ENCODE data around the gene HSD17B3. TPM values are rescaled to one million over a fixed set of nuclear protein-coding genes. Genes with fewer than 3 reads are reported as not detected.

HSD17B3 gene
- total RNA-seq: not detected

GRCh38 chr9:96302021-96302420 is at the start of gene HSD17B3:
Gene HSD17B3, minus strand, starts transcription at chr9:96302176. Its CDS starts 72 bp downstream, at chr9:96302104.
- no peak for ATAC-seq
- H3K4me3 Mint-ChIP-seq: no peak within 1 kb of the TSS
- DNase-seq: no peak

GRCh38 chr9:96350866-96351265 is 48.9 kb upstream of the HSD17B3 start:
- Mint-ChIP-seq H3K4me3 (no peak overlapping the region), H3K27me3 (ENCODE audit: low read depth) (no peaks in the 10 kb centered on the region), H3K4me1 (ENCODE audit: low read depth) (no peaks in the 10 kb centered on the region), H3K36me3 (ENCODE audit: insufficient read depth) (peaks cover 13% of the 10 kb centered on the region), H3K9me3 (peaks cover 6% of the 10 kb centered on the region)
- ATAC-seq (no peak), DNase-seq (no peak)

More at GRCh38 chr9:96302021-96302420, at the start of gene HSD17B3:
- Mint-ChIP-seq H3K36me3 (ENCODE audit: insufficient read depth) (no peaks in the 10 kb centered on the region), H3K4me1 (ENCODE audit: low read depth) (no peaks in the 10 kb centered on the region), H3K27me3 (ENCODE audit: low read depth) (no peaks in the 10 kb centered on the region), H3K9me3 (peaks cover 9% of the 10 kb centered on the region)

- ATAC-seq (no peak), DNase-seq (no peak)
- Mint-ChIP-seq H3K4me3 (no peak overlapping the region), H3K4me1 (ENCODE audit: low read depth) (no peaks in the 10 kb centered on the region), H3K36me3 (ENCODE audit: insufficient read depth) (peaks cover 9% of the 10 kb centered on the region), H3K9me3 (peaks cover 6% of the 10 kb centered on the region), H3K27me3 (ENCODE audit: low read depth) (no peaks in the 10 kb centered on the region)
These were observed 46.3 kb upstream of the HSD17B3 start for GRCh38 chr9:96348261-96348660.

GRCh38 chr9:96345551-96345950 is 43.6 kb upstream of the HSD17B3 start:
- H3K4me1 Mint-ChIP-seq (ENCODE audit: low read depth): no peaks in the 10 kb centered on the region

GRCh38 chr9:96344458-96345180 is 42.6 kb upstream of the HSD17B3 start:
- no peak overlapping the region for H3K4me3 Mint-ChIP-seq
- peaks cover 6% of the 10 kb centered on the region for H3K9me3 Mint-ChIP-seq
- no peak for DNase-seq
- no peak for ATAC-seq
- peaks cover 6% of the 10 kb centered on the region for H3K4me1 Mint-ChIP-seq (ENCODE audit: low read depth)
- H3K36me3 Mint-ChIP-seq (ENCODE audit: insufficient read depth): peaks cover 16% of the 10 kb centered on the region
- no peaks in the 10 kb centered on the region for H3K27me3 Mint-ChIP-seq (ENCODE audit: low read depth)

More at GRCh38 chr9:96345551-96345950, 43.6 kb upstream of the HSD17B3 start:
- H3K36me3 Mint-ChIP-seq (ENCODE audit: insufficient read depth): peaks cover 16% of the 10 kb centered on the region
- no peak for ATAC-seq
- DNase-seq: no peak
- H3K4me3 Mint-ChIP-seq: no peak overlapping the region
- no peaks in the 10 kb centered on the region for H3K27me3 Mint-ChIP-seq (ENCODE audit: low read depth)
- H3K9me3 Mint-ChIP-seq: peaks cover 6% of the 10 kb centered on the region

GRCh38 chr9:96343515-96344360 is 41.8 kb upstream of the HSD17B3 start:
- peaks cover 16% of the 10 kb centered on the region for H3K36me3 Mint-ChIP-seq (ENCODE audit: insufficient read depth)
- ATAC-seq (no peak), DNase-seq (no peak)
- H3K4me3 Mint-ChIP-seq: no peak overlapping the region
- peaks cover 7% of the 10 kb centered on the region for H3K4me1 Mint-ChIP-seq (ENCODE audit: low read depth)
- H3K9me3 Mint-ChIP-seq: peaks cover 6% of the 10 kb centered on the region
- no peaks in the 10 kb centered on the region for H3K27me3 Mint-ChIP-seq (ENCODE audit: low read depth)

- peaks cover 8% of the 10 kb centered on the region for H3K36me3 Mint-ChIP-seq (ENCODE audit: insufficient read depth)
- no peak for DNase-seq
- H3K4me3 Mint-ChIP-seq: no peak overlapping the region
- H3K27me3 Mint-ChIP-seq (ENCODE audit: low read depth): no peaks in the 10 kb centered on the region
- no peaks in the 10 kb centered on the region for H3K9me3 Mint-ChIP-seq
- peaks cover 7% of the 10 kb centered on the region for H3K4me1 Mint-ChIP-seq (ENCODE audit: low read depth)
- no peak for ATAC-seq
These were observed 40.7 kb upstream of the HSD17B3 start for GRCh38 chr9:96342571-96343245.

GRCh38 chr9:96340707-96341106 is 38.7 kb upstream of the HSD17B3 start:
- Mint-ChIP-seq H3K9me3 (no peaks in the 10 kb centered on the region), H3K4me3 (no peak overlapping the region), H3K27me3 (ENCODE audit: low read depth) (no peaks in the 10 kb centered on the region), H3K36me3 (ENCODE audit: insufficient read depth) (peaks cover 8% of the 10 kb centered on the region), H3K4me1 (ENCODE audit: low read depth) (peaks cover 7% of the 10 kb centered on the region)
- no peak for ATAC-seq
- DNase-seq: no peak

- Mint-ChIP-seq H3K36me3 (ENCODE audit: insufficient read depth) (peaks cover 9% of the 10 kb centered on the region), H3K9me3 (no peaks in the 10 kb centered on the region), H3K27me3 (ENCODE audit: low read depth) (no peaks in the 10 kb centered on the region), H3K4me3 (no peak overlapping the region), H3K4me1 (ENCODE audit: low read depth) (peaks cover 7% of the 10 kb centered on the region)
- DNase-seq (no peak), ATAC-seq (no peak)
These were observed 36.3 kb upstream of the HSD17B3 start for GRCh38 chr9:96338299-96338698.

GRCh38 chr9:96333958-96334357 is 32.0 kb upstream of the HSD17B3 start:
- ATAC-seq (no peak), DNase-seq (no peak)
- no peaks in the 10 kb centered on the region for H3K4me1 Mint-ChIP-seq (ENCODE audit: low read depth)
- H3K9me3 Mint-ChIP-seq: no peaks in the 10 kb centered on the region
- peaks cover 1% of the 10 kb centered on the region for H3K36me3 Mint-ChIP-seq (ENCODE audit: insufficient read depth)
- H3K4me3 Mint-ChIP-seq: no peak overlapping the region
- H3K27me3 Mint-ChIP-seq (ENCODE audit: low read depth): no peaks in the 10 kb centered on the region

- Mint-ChIP-seq H3K4me1 (ENCODE audit: low read depth) (no peaks in the 10 kb centered on the region), H3K9me3 (no peaks in the 10 kb centered on the region), H3K27me3 (ENCODE audit: low read depth) (no peaks in the 10 kb centered on the region), H3K36me3 (ENCODE audit: insufficient read depth) (peaks cover 1% of the 10 kb centered on the region), H3K4me3 (no peak overlapping the region)
- DNase-seq: no peak
- no peak for ATAC-seq
These were observed 29.4 kb upstream of the HSD17B3 start for GRCh38 chr9:96331236-96331947.

- no peaks in the 10 kb centered on the region for H3K27me3 Mint-ChIP-seq (ENCODE audit: low read depth)
- no peaks in the 10 kb centered on the region for H3K9me3 Mint-ChIP-seq
- H3K36me3 Mint-ChIP-seq (ENCODE audit: insufficient read depth): peaks cover 2% of the 10 kb centered on the region
- DNase-seq (peak; percentile 37), ATAC-seq (peak; percentile 52 to 69)
- H3K4me1 Mint-ChIP-seq (ENCODE audit: low read depth): no peaks in the 10 kb centered on the region
- no peak overlapping the region for H3K4me3 Mint-ChIP-seq
These were observed 25.8 kb upstream of the HSD17B3 start for GRCh38 chr9:96327694-96328352.

- peaks cover 5% of the 10 kb centered on the region for H3K36me3 Mint-ChIP-seq (ENCODE audit: insufficient read depth)
- no peak for ATAC-seq
- no peak overlapping the region for H3K4me3 Mint-ChIP-seq
- no peaks in the 10 kb centered on the region for H3K9me3 Mint-ChIP-seq
- DNase-seq: no peak
- no peaks in the 10 kb centered on the region for H3K4me1 Mint-ChIP-seq (ENCODE audit: low read depth)
- H3K27me3 Mint-ChIP-seq (ENCODE audit: low read depth): no peaks in the 10 kb centered on the region
These were observed 21.2 kb upstream of the HSD17B3 start for GRCh38 chr9:96323169-96323568.

Data from activated T-cell treated with anti-CD3 and anti-CD28 coated beads, Interleukin-2, amount 50 U/mL, for 4 hours (primary cell).